CD4-positive, alpha-beta T cell treated with Interleukin-17A for 4 hours (primary cell): Measurements from ENCODE around the gene STAB2.

Experiments
- DNase-seq: peaks from one replicate; pipeline ENCODE4 v3.0.0-alpha.2; 2020; ENCODE audit warnings: mixed read lengths

STAB2 gene

GRCh38 chr12:103813426-103813825 is 226.4 kb downstream of the STAB2 start:
- no peak for DNase-seq

GRCh38 chr12:103813949-103814348 is 226.9 kb downstream of the STAB2 start:
- DNase-seq = no peak

- DNase-seq = no peak
Observed at GRCh38 chr12:103814436-103814835, 227.4 kb downstream of the STAB2 start.
